Endodermal cell (in vitro differentiated cells): ENCODE data around the gene PYROXD2. TPM values are rescaled to one million over a fixed set of nuclear protein-coding genes. Genes with fewer than 3 reads are reported as not detected.

ENCODE experiments used
- DNase-seq: peaks from one replicate; pipeline ENCODE4 v3.0.0-alpha.2; 2017
- H3K27ac ChIP-seq: 2 replicates; pipeline ENCODE4 v1.5.1; 2013; ENCODE audit warnings: mild to moderate bottlenecking, low read depth, low read length, moderate library complexity
- H3K27me3 ChIP-seq: 2 replicates; pipeline ENCODE4 v1.6.1; 2013; ENCODE audit warnings: mild to moderate bottlenecking, low read length, moderate library complexity; ENCODE audit not compliant: insufficient read depth, control insufficient read depth, poor library complexity, severe bottlenecking
- H3K36me3 ChIP-seq: 2 replicates; pipeline ENCODE4 v1.7.0; 2013; ENCODE audit warnings: mild to moderate bottlenecking, low read length, moderate library complexity; ENCODE audit not compliant: control insufficient read depth, insufficient read depth
- H3K4me1 ChIP-seq: one replicate; pipeline ENCODE4 v1.7.0; 2013; ENCODE audit warnings: low read length; ENCODE audit not compliant: control insufficient read depth, insufficient read depth
- H3K4me3 ChIP-seq: 2 replicates; pipeline ENCODE4 v1.5.1; 2013; ENCODE audit warnings: mild to moderate bottlenecking, low read length, moderate library complexity
- H3K9ac ChIP-seq: 2 replicates; pipeline ENCODE4 v1.6.1; 2013; ENCODE audit warnings: mild to moderate bottlenecking, low read length, moderate library complexity; ENCODE audit not compliant: poor library complexity, severe bottlenecking; ENCODE audit errors: extremely low read depth
- H3K9me3 ChIP-seq: 2 replicates; pipeline ENCODE4 v1.6.1; 2013; ENCODE audit warnings: mild to moderate bottlenecking, low read length, moderate library complexity; ENCODE audit not compliant: control insufficient read depth
- H3K27ac Mint-ChIP-seq: 2 replicates; pipeline ENCODE4 v1.8.0; 2020; ENCODE audit warnings: mixed read lengths
- H3K27me3 Mint-ChIP-seq: 2 replicates; pipeline ENCODE4 v1.8.0; 2021; ENCODE audit warnings: mild to moderate bottlenecking, mixed read lengths; ENCODE audit not compliant: insufficient read depth
- H3K36me3 Mint-ChIP-seq: 2 replicates; pipeline ENCODE4 v1.8.0; 2020; ENCODE audit warnings: low read depth, mixed read lengths
- H3K4me1 Mint-ChIP-seq: 2 replicates; pipeline ENCODE4 v1.8.0; 2020; ENCODE audit warnings: mixed read lengths
- H3K4me3 Mint-ChIP-seq: 2 replicates; pipeline ENCODE4 v1.8.0; 2020; ENCODE audit warnings: mild to moderate bottlenecking, moderate library complexity, mixed read lengths
- H3K9me3 Mint-ChIP-seq: 2 replicates; pipeline ENCODE4 v1.8.0; 2020; ENCODE audit warnings: mild to moderate bottlenecking, mixed read lengths
- CTCF ChIP-seq: fragments of 200-600 bp; sonication (generic); conservative IDR thresholded peaks from 2 replicates; pipeline ENCODE4 v1.5.0; 2021; ENCODE audit warnings: antibody characterized with exemption, mild to moderate bottlenecking
- WGBS, 2 experiments: methylation state at CpG; one replicate each; pipeline versions ENCODE4 v1.1.5 to v1.1.7; 2013; ENCODE audit warnings: missing lambda C conversion rate in 2 of 2, mixed read lengths in 1 of 2; ENCODE audit not compliant: insufficient coverage in 1 of 2, insufficient read length in 1 of 2; 5-methylcytosine and 5-hydroxymethylcytosine counted together
- total RNA-seq, 2 donors: library from RNA; stranded (reverse); fragmentation: NEBNext Ultra II Directional in 1 of 2; extraction: Animal tissue kit (Norgen Biotek cat#: 25700) in 1 of 2; gene quantifications; 2 replicates in 1 of 2; 3 replicates in 1 of 2; pipeline ENCODE4 v1.2.1, GENCODE V29; 2021

Gene PYROXD2
- total RNA-seq, 2 donors from 2014 or later, result 9.2 to 9.5 TPM

GRCh38 chr10:98411166-98411565 lies 3.8 kb downstream of the PYROXD2 start:
- WGBS, 2 experiments, result 90 to 93% methylated on average over 7 to 11 of the region's 11 CpGs
- Histone ChIP-seq H3K27ac (no peak overlapping the region), H3K27me3 (no peaks in the 10 kb centered on the region), H3K36me3 (no peaks in the 10 kb centered on the region), H3K9me3 (no peaks in the 10 kb centered on the region), H3K9ac (no peak overlapping the region), H3K4me1 (no peaks in the 10 kb centered on the region), H3K4me3 (no peak overlapping the region)
- DNase-seq, result no peak
- peaks cover 5% of the 10 kb centered on the region for H3K4me1 Mint-ChIP-seq
- H3K27me3 Mint-ChIP-seq, result no peaks in the 10 kb centered on the region
- no peak overlapping the region for H3K4me3 Mint-ChIP-seq
- TF ChIP-seq CTCF, result no peak
- H3K36me3 Mint-ChIP-seq, result no peaks in the 10 kb centered on the region
- no peak overlapping the region for H3K27ac Mint-ChIP-seq
- no peaks in the 10 kb centered on the region for H3K9me3 Mint-ChIP-seq

DNA sequence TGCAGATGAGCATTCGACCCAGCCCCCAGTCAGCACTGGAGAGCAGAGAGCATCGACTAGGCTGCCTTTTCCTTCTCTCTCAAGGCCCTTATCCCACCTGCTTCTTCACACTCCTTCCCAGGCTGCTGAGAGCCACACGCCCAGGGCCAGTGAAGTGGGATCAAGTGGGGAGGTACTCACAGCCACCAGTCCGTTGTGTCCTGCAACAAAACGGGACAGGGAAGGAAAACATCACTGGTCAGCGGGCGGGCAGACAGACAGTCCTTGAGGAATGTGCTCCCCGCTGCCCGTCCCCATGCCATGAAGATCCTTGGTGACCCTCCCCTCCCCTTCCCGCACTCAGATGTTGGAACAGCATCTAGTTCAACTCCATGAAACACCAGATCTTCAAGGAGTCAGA lies 4.2 kb downstream of the PYROXD2 start:
- H3K4me1 Mint-ChIP-seq, result peaks cover 5% of the 10 kb centered on the region
- no peak overlapping the region for H3K27ac ChIP-seq
- H3K27me3 ChIP-seq, result no peaks in the 10 kb centered on the region
- no peak overlapping the region for H3K9ac ChIP-seq
- 80 to 85% methylated on average over 3 to 10 of the region's 10 CpGs for WGBS, 2 experiments
- TF ChIP-seq CTCF, result no peak
- H3K4me3 Mint-ChIP-seq, result no peak overlapping the region
- H3K36me3 Mint-ChIP-seq, result no peaks in the 10 kb centered on the region
- no peaks in the 10 kb centered on the region for H3K9me3 Mint-ChIP-seq
- H3K4me3 ChIP-seq, result no peak overlapping the region
- no peak overlapping the region for H3K27ac Mint-ChIP-seq
- H3K4me1 ChIP-seq, result no peaks in the 10 kb centered on the region
- DNase-seq, result no peak
- H3K9me3 ChIP-seq, result no peaks in the 10 kb centered on the region
- no peaks in the 10 kb centered on the region for H3K27me3 Mint-ChIP-seq
- no peaks in the 10 kb centered on the region for H3K36me3 ChIP-seq

DNA sequence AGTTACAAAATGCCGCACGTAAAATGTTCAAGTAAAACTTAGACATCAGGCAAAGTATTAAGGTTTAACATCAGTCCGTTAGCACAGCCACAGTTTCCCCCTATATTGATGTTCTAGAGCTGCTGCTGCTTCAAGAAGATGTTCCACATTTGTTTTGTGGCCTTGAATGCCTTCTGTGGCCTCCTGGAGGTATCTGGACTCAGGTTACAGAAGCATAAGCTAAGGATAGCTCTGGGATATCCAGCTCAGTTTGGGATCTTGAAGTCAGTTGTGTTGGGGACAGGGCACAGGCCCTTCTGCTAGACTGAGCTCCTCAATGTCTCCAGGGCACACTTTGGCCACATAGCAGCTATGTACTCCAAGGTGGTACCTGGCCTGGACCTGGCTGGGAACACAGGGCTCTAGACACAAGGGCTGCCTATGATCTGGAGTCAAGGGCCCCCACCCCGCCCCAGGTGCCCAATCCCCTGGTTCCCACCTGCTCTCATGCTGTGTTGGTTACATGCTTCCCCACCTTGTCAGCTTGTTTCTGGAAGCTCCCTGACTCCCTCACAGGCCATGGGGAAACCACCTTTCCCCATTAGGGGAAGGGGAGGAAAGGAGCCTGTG lies 4.7 kb downstream of the PYROXD2 start:
- Histone ChIP-seq H3K27me3 (no peaks in the 10 kb centered on the region), H3K36me3 (no peaks in the 10 kb centered on the region), H3K9me3 (no peaks in the 10 kb centered on the region), H3K4me1 (no peaks in the 10 kb centered on the region), H3K4me3 (no peak overlapping the region), H3K9ac (no peak overlapping the region), H3K27ac (no peak overlapping the region)
- TF ChIP-seq CTCF, result no peak
- Mint-ChIP-seq H3K27me3 (no peaks in the 10 kb centered on the region), H3K9me3 (no peaks in the 10 kb centered on the region), H3K4me1 (peaks cover 5% of the 10 kb centered on the region), H3K36me3 (no peaks in the 10 kb centered on the region), H3K4me3 (no peak overlapping the region), H3K27ac (no peak overlapping the region)
- DNase-seq, result no peak
- WGBS, 2 experiments, result 85 to 87% methylated on average over 3 to 4 of the region's 4 CpGs
